Activated T-cell treated with anti-CD3 and anti-CD28 coated beads, Interleukin-2, amount 50 U/mL, for 1 hour (primary cell): Measurements from ENCODE around the gene PRKACB.
"Not testable (repeated sequence)": the region's sequence is repeated elsewhere in the genome, so short reads cannot be mapped to it uniquely, and the experiment has no call there.

Experiments used
- DNase-seq: peaks from one replicate; pipeline ENCODE4 v3.0.0-alpha.2; 2020

Gene PRKACB

DNA sequence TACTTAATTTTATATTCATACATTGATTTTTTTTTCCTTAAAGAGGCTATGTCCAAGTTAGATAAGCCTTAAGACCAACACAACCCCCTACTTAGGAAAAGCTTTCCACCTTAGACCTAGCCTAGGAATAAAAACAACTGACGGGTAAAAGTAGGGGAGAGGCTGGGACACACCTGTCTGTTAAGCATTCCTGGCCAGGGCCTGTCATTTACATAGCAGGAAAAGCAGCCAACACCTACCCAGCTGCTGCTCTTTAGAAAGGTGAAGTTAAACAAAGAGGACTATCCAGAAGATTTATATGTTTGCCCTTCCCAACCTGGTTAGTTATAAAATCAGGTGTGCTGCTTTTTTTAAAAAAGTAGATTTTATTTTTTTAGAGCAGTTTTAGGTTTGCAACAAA, 128.3 kb downstream of the PRKACB start:
- no peak for DNase-seq

DNA sequence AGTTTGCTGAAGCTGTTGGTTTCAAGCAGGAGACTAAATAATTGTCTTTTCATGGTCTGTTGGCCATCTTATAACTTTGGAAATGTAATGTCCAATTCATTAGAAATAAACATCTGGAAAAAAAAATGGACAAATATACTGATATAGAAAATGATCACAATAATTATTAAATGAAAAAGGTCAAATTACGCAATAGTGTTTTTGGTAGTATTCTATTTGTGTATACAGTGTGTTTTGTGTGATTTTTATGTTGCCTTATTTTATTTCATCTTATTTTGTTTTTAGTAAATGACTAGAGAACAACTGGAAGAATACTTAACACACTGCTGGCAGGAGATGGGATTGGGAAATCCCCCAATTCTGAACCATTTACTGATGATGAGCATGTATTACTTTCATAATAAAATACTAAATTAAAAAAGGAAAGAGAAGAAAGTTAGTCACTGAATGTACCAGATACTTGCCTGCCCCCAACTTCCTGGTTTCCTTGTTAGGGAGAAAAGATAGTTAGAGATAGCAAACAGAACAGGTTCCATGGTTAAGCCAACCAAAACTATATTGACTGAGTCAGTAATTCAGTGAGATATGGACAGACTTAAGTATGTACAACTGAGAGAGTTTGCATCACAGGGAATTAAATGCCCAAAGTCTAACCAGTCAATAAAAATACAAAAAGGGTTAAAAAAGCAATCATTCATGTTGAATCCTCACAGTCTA, 133.4 kb downstream of the PRKACB start:
- no peak for DNase-seq

DNA sequence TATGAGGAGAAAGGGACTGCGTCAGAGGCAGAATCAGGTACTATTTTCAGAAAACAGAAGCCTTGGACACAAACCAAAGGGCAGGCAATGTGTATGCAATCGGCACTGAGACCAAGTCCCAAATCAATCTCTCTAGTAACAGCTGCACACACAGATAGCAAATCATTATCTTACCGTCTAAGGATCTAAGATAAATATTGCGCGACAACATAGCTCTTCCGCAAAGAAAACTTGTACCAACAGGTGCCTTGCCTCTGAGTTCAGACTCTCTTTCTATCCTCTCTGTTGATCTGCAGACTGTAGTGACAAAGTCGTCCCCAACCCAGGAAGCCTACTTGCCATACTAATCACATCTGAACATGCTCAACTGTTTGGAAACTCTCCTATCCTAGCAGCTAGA, 134.8 kb downstream of the PRKACB start:
- no peak for DNase-seq

- DNase-seq: no peak
These were observed 136.8 kb downstream of the PRKACB start for GRCh38 chr1:84280912-84281311.

DNA sequence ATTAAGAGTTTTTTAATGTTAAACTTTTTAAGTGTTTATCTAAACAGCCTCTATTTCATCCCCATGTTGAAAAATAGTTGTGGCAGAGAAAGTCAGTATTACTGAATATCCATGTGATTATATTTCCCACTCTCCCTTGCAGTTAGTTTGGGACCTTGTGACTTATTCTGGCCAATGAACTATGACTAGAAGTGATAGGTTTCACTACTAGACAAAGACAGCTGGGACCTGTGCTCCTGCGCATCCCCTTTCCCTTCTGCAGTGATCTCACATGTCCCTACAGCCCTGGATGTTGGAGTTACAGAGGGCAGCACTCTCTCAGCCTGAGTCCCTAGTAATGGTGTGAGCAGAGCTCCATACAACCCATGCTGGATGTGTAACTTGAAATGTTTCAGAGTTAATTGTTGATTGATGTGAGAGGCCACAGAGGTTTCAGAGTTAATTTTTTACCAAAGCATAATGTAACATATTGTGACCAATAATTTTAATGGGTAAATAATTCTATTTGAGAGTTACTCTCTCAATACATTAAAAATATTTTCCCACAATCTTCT, 138.8 kb downstream of the PRKACB start:
- no peak for DNase-seq

DNA sequence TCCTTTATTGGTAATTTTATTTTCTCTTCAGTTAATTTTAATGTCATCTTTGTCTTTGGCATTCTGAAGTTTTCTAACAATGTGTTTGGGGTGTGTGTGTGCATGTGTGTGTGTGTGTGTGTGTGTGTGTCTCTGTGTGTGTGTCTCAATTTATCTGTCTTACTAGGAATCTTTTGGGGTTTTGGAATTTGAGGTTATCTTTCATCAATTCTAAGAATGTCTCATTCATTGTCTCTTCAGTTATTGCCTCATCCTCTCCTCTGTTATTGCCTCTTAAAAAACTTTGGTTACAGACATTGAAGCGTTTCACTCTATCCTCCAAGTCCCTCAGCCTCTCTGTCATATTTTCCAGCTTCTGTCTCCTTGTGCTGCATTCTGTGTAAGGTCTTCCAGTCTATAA, 139.3 kb downstream of the PRKACB start:
- DNase-seq: no peak

DNA sequence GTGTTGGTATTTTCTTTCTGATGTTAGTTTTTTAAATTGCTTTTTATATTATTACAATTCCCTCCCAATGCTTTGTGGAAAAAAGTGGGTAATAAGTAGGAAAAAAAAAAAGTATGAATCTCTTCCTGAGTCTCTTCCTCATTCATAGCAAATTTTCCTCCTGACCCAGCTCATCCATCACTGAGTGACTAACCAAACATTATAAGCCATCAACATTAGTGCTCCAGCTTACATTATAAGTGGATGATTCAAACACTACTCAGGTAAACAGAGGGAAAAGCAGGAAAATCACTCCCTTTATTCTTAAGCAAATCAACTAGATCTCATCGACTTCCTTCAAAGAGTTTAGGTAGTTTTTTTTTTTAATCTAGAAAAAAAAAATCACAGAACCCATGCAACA, 142.0 kb downstream of the PRKACB start:
- DNase-seq: no peak

DNA sequence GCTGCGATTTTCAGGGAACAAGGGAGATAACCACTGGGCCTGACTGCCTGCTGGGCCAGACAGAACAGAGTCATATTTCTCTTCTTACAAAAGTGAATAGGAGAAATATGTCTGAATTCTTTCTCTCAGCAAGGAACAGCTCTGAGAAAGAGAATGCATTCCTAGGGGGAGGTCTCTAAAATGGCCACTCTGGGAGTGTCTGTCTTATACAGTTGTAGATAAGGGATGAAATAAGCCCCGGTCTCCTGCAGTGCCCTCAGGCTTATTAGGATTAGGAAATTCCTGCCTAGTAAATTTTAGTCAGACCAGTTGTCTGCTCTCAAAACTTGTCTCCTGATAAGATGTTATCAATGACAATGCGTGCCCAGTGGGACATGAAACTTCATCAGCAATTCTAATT, 143.3 kb downstream of the PRKACB start:
- not testable (repeated sequence) for DNase-seq
